DND-41 (cell line): ENCODE measurements around the gene STX1B.

ENCODE experiments used
- ATAC-seq: fragments of 200-7000 bp; cut with Tn5 transposase; 3 replicates; pipeline ENCODE4 v1.9.1; 2021; ENCODE audit warnings: low read depth; ENCODE audit not compliant: insufficient read depth
- DNase-seq: peaks from one replicate; pipeline ENCODE4 v3.0.0-alpha.2; 2020
- H2AFZ ChIP-seq: 2 replicates; pipeline ENCODE4 v1.6.0; 2012; ENCODE audit warnings: low read depth, low read length
- H3K27ac ChIP-seq: 2 replicates; pipeline ENCODE4 v1.5.1; 2012; ENCODE audit warnings: low read length, inconsistent platforms
- H3K27me3 ChIP-seq: fragments of 200-600 bp; sonication (generic); 2 replicates; pipeline ENCODE4 v1.6.0; 2012; ENCODE audit warnings: low read length, mild to moderate bottlenecking, inconsistent platforms; ENCODE audit not compliant: insufficient read depth, poor library complexity
- H3K36me3 ChIP-seq: 2 replicates; pipeline ENCODE4 v1.5.1; 2012; ENCODE audit warnings: low read length, inconsistent platforms; ENCODE audit not compliant: insufficient read depth
- H3K4me1 ChIP-seq: 2 replicates; pipeline ENCODE4 v1.5.1; 2012; ENCODE audit warnings: mild to moderate bottlenecking, low read length; ENCODE audit not compliant: insufficient read depth
- H3K4me2 ChIP-seq: 2 replicates; pipeline ENCODE4 v1.6.0; 2012; ENCODE audit warnings: mild to moderate bottlenecking, moderate library complexity, low read length, inconsistent platforms; ENCODE audit not compliant: insufficient read depth
- H3K4me3 ChIP-seq, 2 experiments: fragments of 200-600 bp in 1 of 2; shearing (Covaris generic) in 1 of 2; 2 replicates each; pipeline ENCODE4 v1.5.1; 2012 to 2016; ENCODE audit warnings: inconsistent platforms in 2 of 2, low read length in 2 of 2, mild to moderate bottlenecking in 2 of 2, low read depth in 1 of 2, moderate library complexity in 1 of 2
- H3K79me2 ChIP-seq: 2 replicates; pipeline ENCODE4 v1.6.0; 2012; ENCODE audit warnings: low read length, inconsistent platforms; ENCODE audit not compliant: insufficient read depth
- H3K9ac ChIP-seq: 2 replicates; pipeline ENCODE4 v1.6.0; 2012; ENCODE audit warnings: low read depth, mild to moderate bottlenecking, inconsistent platforms, low read length, moderate library complexity
- H3K9me3 ChIP-seq: 2 replicates; pipeline ENCODE4 v1.5.1; 2012; ENCODE audit warnings: low read length, moderate library complexity, mild to moderate bottlenecking, inconsistent platforms; ENCODE audit not compliant: insufficient read depth, severe bottlenecking
- H4K20me1 ChIP-seq: 2 replicates; pipeline ENCODE4 v1.6.0; 2012; ENCODE audit warnings: low read length; ENCODE audit not compliant: insufficient read depth
- EZH2 ChIP-seq: IDR thresholded peaks from 3 replicates; pipeline ENCODE4 v1.6.1; 2012; ENCODE audit warnings: borderline replicate concordance, low read depth, mild to moderate bottlenecking, moderate library complexity, low read length, inconsistent platforms; ENCODE audit not compliant: severe bottlenecking
- TF ChIP-seq, protein P1 (sequence below): IDR thresholded peaks from 2 replicates; pipeline ENCODE4 v1.5.1; 2012; ENCODE audit warnings: borderline replicate concordance, low read length, moderate library complexity, mild to moderate bottlenecking; ENCODE audit not compliant: poor library complexity, severe bottlenecking; ENCODE audit errors: extremely low read depth

Gene STX1B

DNA sequence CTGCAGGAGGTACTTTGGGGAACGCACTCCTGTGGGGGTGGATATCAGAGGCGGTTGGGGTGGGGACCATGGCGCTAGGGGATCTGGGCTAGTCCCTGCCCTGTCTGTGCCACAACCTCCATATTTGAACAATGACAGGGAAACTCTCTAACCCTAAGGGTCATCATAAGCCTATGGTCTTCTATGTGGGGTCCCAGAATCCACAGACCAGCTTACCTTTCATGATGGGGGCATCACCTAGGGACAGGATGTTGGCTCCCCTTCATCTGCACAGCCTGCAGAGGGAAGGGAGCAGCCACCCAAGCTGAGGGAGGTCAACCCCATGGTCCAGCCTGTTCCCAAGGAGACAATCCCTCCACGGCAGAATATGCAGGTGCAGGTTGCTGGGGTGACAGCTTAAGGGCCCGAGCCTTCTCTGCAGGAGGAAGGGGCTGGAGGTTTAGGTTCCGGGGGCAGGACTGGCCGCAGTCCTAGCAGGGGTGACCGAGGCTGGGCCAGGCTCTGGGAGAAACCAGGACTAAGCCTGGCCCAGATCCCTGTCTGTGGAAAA is 59.8 kb downstream of the STX1B start:
- no peak overlapping the region for H3K4me3 ChIP-seq
- peak overlapping the region; percentile 70 for H3K27ac ChIP-seq

DNA sequence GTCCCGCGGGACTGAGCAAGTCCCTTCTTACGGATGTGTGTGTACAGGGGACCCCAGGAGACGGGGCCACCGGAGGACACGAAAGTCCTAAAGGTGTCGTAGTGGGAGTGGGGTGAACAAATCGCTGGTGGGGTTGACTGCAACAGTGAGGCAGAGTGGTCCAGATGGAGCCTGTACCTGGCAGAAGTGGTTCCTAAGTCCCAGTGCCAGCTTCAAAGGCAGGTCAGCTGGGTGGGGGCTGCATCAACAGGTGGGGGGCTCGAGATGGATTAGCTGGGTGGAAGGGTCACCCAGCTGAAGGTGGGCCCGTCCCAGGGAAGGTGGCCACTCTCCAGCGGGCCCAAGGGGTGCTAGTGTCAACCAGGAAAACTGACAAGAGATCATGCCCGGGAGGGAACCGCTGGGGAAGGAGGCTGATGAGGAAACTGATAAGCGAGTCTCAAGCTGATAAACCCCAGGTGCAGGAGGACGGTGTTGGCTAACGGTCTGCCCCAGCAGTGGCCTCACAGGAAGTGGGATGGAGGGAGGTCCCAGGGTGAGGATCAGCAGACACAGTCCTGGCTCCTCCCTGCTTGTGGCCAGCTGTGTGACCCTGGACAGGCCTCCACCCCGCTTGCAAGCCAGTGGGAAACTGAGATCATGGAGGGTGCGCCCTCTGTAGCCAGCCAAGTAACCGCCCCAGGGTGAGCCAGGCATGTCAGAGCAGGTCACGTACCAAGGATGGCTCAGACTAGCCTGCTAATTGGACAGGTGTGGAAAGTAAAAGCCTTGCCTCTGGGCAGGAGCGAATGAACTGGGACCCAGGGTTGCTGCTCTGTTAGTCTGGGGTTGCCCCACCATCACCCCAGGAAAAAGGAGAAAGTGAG is 60.6 kb downstream of the STX1B start:
- DNase-seq: peak; percentile 75
- ATAC-seq: peak; percentile 71

More for the DNA sequence above, 59.8 kb downstream of the STX1B start:
- Histone ChIP-seq H3K27me3 (no peaks in the 10 kb centered on the region), H3K9ac (no peak overlapping the region), H2AFZ (no peak overlapping the region), H4K20me1 (no peaks in the 10 kb centered on the region), H3K4me1 (peaks cover 18% of the 10 kb centered on the region), H3K79me2 (no peaks in the 10 kb centered on the region), H3K4me2 (no peak overlapping the region), H3K36me3 (peaks cover 25% of the 10 kb centered on the region), H3K9me3 (no peaks in the 10 kb centered on the region)
- ATAC-seq (no peak; the same call in 2 of the 3 replicates), DNase-seq (no peak)
- TF ChIP-seq EZH2: no peak
- TF ChIP-seq, protein P1, sequence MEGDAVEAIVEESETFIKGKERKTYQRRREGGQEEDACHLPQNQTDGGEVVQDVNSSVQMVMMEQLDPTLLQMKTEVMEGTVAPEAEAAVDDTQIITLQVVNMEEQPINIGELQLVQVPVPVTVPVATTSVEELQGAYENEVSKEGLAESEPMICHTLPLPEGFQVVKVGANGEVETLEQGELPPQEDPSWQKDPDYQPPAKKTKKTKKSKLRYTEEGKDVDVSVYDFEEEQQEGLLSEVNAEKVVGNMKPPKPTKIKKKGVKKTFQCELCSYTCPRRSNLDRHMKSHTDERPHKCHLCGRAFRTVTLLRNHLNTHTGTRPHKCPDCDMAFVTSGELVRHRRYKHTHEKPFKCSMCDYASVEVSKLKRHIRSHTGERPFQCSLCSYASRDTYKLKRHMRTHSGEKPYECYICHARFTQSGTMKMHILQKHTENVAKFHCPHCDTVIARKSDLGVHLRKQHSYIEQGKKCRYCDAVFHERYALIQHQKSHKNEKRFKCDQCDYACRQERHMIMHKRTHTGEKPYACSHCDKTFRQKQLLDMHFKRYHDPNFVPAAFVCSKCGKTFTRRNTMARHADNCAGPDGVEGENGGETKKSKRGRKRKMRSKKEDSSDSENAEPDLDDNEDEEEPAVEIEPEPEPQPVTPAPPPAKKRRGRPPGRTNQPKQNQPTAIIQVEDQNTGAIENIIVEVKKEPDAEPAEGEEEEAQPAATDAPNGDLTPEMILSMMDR: no peak

DNA sequence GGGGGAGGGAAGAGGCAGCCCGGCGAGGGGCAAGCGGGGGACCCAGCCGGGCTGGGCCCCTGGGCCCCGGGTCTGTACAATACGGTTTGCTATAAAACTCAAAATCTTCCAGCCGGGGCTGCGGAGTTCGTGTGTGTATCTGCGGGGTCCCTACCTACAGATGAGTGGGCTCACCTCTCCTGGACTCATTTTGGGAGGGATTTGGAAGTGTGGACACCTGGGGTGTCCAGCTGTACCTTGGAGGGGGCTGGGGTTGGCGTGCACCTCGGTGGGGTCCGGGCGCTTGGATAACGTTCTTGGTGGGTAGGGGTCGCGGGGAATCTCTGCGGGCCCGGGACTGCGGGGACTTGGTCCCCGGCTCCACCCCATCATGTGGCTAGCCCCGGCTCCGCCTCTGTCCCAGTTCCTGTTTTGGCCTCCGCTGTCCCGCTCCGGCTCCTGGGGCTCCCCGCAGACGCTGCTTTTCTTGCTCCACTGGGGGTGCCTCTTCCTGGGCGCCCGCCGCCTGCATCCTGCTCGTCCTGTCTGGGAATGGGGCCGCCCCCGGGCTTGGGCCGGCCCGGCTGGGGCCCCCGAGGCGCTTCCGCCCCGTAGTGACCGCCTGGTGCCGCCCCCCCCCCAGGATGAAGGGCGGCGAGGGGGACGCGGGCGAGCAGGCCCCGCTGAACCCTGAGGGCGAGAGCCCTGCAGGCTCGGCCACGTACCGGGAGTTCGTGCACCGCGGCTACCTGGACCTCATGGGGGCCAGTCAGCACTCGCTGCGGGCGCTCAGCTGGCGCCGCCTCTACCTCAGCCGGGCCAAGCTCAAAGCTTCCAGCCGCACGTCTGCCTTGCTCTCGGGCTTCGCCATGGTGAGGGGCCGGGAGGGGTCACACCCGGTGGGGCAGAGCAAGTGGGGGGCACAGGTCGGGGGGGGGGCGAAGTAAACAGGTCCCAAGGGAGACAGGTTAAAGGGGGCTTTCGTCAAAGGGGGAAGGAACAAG is 61.5 kb downstream of the STX1B start, which contains the start of gene ORAI3:
ORAI3 (plus strand) TSS at position 402 of the 983 bp plus-strand sequence; CDS start at position 624, 222 bp downstream.
- H3K4me3 ChIP-seq: no peak within 1 kb of the TSS
- H3K79me2 ChIP-seq: no peaks in the 10 kb centered on the region
- ATAC-seq (no peak), DNase-seq (no peak)
- no peaks in the 10 kb centered on the region for H3K9me3 ChIP-seq
- no peak within 1 kb of the TSS for H2AFZ ChIP-seq
- H3K27me3 ChIP-seq: no peaks in the 10 kb centered on the region
- peaks cover 18% of the 10 kb centered on the region for H3K4me1 ChIP-seq
- H3K27ac ChIP-seq: peak within 1 kb of the TSS; percentile 70
- no peaks in the 10 kb centered on the region for H4K20me1 ChIP-seq
- no peak within 1 kb of the TSS for H3K9ac ChIP-seq
- TF ChIP-seq, protein P1: no peak
- TF ChIP-seq EZH2: no peak
- peaks cover 36% of the 10 kb centered on the region for H3K36me3 ChIP-seq
- no peak within 1 kb of the TSS for H3K4me2 ChIP-seq

More for the DNA sequence above, 60.6 kb downstream of the STX1B start:
- no peak overlapping the region for H3K4me2 ChIP-seq
- no peaks in the 10 kb centered on the region for H3K27me3 ChIP-seq
- H3K27ac ChIP-seq: peak overlapping the region; percentile 70
- peaks cover 29% of the 10 kb centered on the region for H3K36me3 ChIP-seq
- no peaks in the 10 kb centered on the region for H4K20me1 ChIP-seq
- H3K4me3 ChIP-seq: no peak overlapping the region
- TF ChIP-seq EZH2: no peak
- TF ChIP-seq, protein P1: no peak
- H2AFZ ChIP-seq: no peak overlapping the region
- H3K9me3 ChIP-seq: no peaks in the 10 kb centered on the region
- H3K79me2 ChIP-seq: no peaks in the 10 kb centered on the region
- peaks cover 18% of the 10 kb centered on the region for H3K4me1 ChIP-seq
- H3K9ac ChIP-seq: no peak overlapping the region
